Spinal cord (tissue), 10 donors: ENCODE results near the gene ZNF524. TPM values are rescaled to one million over a fixed set of nuclear protein-coding genes. Genes with fewer than 3 reads are reported as not detected.

Source experiments
- DNase-seq, 6 donors: peaks; one replicate each; pipeline versions ENCODE4 v3.0.0 to v3.0.0-alpha.2; 2013 to 2015; ENCODE audit warnings: low spot score in 6 of 6, low read depth in 4 of 6
- H3K27ac ChIP-seq: one replicate; pipeline ENCODE4 v1.5.1; 2013; ENCODE audit warnings: low read depth, low read length, control low read depth
- H3K27me3 ChIP-seq: one replicate; pipeline ENCODE4 v1.6.1; 2013; ENCODE audit warnings: low read length; ENCODE audit not compliant: control insufficient read depth, insufficient read depth
- H3K36me3 ChIP-seq: one replicate; pipeline ENCODE4 v1.6.1; 2013; ENCODE audit warnings: low read length; ENCODE audit not compliant: control insufficient read depth, insufficient read depth
- H3K4me1 ChIP-seq: one replicate; pipeline ENCODE4 v1.6.1; 2013; ENCODE audit warnings: low read length; ENCODE audit not compliant: control insufficient read depth, insufficient read depth
- H3K4me3 ChIP-seq: one replicate; pipeline ENCODE4 v1.5.1; 2013; ENCODE audit warnings: low read depth, low read length, control low read depth
- H3K9me3 ChIP-seq: one replicate; pipeline ENCODE4 v1.6.1; 2013; ENCODE audit warnings: low read length; ENCODE audit not compliant: control insufficient read depth, insufficient read depth
- WGBS: methylation state at CpG from one replicate; pipeline ENCODE4 v1.1.5; 2013; ENCODE audit warnings: missing lambda C conversion rate; ENCODE audit not compliant: insufficient coverage; 5-methylcytosine and 5-hydroxymethylcytosine counted together
- polyA plus RNA-seq, 2 donors: library from polyadenylated mRNA; unstranded; fragments of 120-200 nt; gene quantifications; one replicate each; pipeline ENCODE4 v1.2.1, GENCODE V29; 2013; ENCODE audit not compliant: insufficient read length in 2 of 2
- total RNA-seq, 2 donors: library from RNA; depleted of rRNA in 1 of 2; stranded (reverse); fragments of 120-200 nt in 1 of 2; fragments of >200 nt in 1 of 2; gene quantifications; one replicate each; pipeline versions ENCODE4 v1.2.3 to v1.2.4, GENCODE V29; 2013 to 2014
- donor health status: healthy.

ZNF524 gene
- total and polyA plus RNA-seq, 4 donors: 5.1 to 13.6 (median 10.4) TPM

DNA sequence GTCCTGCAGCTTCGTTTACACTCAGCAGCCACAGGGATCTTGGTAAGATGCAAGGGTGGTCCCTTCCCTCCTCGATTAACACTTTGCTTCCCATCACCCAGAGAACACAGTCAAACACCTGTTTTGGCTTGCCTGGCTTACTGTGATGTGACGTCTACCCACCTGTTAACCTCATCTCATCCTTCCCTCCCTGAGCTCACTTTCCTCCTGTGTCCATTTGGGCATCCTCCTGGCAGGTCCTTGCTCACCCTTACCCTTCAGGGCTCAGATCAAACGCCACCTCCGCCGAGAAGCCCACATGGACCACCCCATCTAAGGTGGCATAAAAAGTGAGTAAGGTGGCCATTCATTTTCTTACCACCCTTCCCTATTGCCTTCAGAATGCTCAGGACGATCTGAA is 10.0 kb upstream of the ZNF524 start:
- H3K4me1 ChIP-seq: peaks cover 27% of the 10 kb centered on the region
- no peaks in the 10 kb centered on the region for H3K9me3 ChIP-seq
- WGBS: 55% methylated on average over 7 of the region's 7 CpGs
- H3K4me3 ChIP-seq: no peak overlapping the region
- DNase-seq: no peak
- peaks cover 34% of the 10 kb centered on the region for H3K36me3 ChIP-seq
- no peak overlapping the region for H3K27ac ChIP-seq
- H3K27me3 ChIP-seq: no peaks in the 10 kb centered on the region

GRCh38 chr19:55590617-55591016 is 9.5 kb upstream of the ZNF524 start:
- H3K27ac ChIP-seq: no peak overlapping the region
- no peak overlapping the region for H3K4me3 ChIP-seq
- WGBS: 100% methylated on average over 1 of the region's 10 CpGs

DNA sequence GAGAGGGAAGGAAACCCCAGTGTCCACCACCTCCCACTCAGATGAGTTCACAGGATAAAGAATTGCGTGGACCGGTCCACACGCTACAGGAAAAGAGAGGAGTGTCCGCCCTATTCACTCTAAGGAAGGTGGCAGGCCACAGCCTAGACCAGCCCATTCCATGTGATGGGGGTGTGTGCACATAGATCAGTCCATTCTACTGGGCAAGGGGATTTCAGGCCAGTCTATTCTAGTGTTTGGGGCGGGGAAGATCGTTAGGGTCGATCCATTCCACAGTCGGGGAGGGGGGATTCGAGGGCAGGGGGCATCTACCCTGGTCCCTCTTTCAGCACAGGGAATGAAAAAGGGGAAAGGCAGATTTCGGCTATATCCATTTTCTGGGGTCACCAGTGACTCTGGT is 8.5 kb upstream of the ZNF524 start:
- Histone ChIP-seq H3K4me3 (no peak overlapping the region), H3K4me1 (peaks cover 14% of the 10 kb centered on the region), H3K36me3 (peaks cover 47% of the 10 kb centered on the region), H3K9me3 (no peaks in the 10 kb centered on the region), H3K27me3 (no peaks in the 10 kb centered on the region), H3K27ac (no peak overlapping the region)
- 64% methylated on average over 5 of the region's 10 CpGs for WGBS
- peak in 1 of 6 donors; percentile 27 for DNase-seq

More at GRCh38 chr19:55590617-55591016, 9.5 kb upstream of the ZNF524 start:
- Histone ChIP-seq H3K4me1 (peaks cover 23% of the 10 kb centered on the region), H3K27me3 (no peaks in the 10 kb centered on the region), H3K36me3 (peaks cover 39% of the 10 kb centered on the region), H3K9me3 (no peaks in the 10 kb centered on the region)
- no peak for DNase-seq

- Histone ChIP-seq H3K4me3 (no peak overlapping the region), H3K27me3 (no peaks in the 10 kb centered on the region), H3K9me3 (no peaks in the 10 kb centered on the region), H3K27ac (no peak overlapping the region), H3K4me1 (peaks cover 4% of the 10 kb centered on the region), H3K36me3 (peaks cover 53% of the 10 kb centered on the region)
- no peak for DNase-seq
- whole genome bisulfite sequencing: 80% methylated on average over 73 of the region's 73 CpGs
Measured at GRCh38 chr19:55592391-55593090, 7.5 kb upstream of the ZNF524 start.

DNA sequence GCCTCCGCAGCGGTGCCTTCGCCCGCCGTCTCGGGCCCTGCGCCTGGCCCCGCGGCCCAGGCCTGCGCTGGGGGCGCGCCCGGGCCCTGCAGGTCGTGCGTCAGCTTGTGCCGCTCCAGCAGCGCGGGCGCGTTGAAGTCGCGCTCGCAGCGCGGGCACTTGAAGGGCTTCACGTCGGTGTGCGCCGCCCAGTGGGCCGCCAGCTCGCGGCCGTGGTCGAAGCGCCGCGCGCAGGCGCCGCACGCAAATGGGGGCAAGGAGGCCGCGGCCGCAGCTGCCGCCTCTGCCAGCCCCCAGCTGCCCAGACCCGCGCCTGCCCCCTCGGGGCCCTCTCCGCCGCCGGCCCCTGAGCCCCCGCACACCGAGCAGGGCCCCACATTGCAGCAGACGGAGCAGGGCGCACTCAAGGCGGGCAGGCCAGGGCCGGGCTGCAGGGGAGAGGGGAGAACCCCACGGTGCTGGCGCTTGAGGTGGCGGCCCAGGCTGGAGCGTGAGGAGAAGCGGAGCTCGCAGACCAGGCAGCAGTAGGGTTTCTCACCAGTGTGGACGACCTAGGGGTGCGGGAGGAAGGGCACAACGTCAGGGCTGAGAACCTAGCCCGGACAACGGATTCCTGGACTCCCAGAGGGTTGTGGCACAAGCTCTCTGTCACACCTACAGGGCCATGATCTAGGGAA is 6.9 kb upstream of the ZNF524 start:
- WGBS: 67% methylated on average over 68 of the region's 68 CpGs
- H3K27me3 ChIP-seq: no peaks in the 10 kb centered on the region
- H3K4me1 ChIP-seq: no peaks in the 10 kb centered on the region
- H3K27ac ChIP-seq: no peak overlapping the region
- H3K9me3 ChIP-seq: no peaks in the 10 kb centered on the region
- no peak overlapping the region for H3K4me3 ChIP-seq
- no peak for DNase-seq
- H3K36me3 ChIP-seq: peaks cover 59% of the 10 kb centered on the region

DNA sequence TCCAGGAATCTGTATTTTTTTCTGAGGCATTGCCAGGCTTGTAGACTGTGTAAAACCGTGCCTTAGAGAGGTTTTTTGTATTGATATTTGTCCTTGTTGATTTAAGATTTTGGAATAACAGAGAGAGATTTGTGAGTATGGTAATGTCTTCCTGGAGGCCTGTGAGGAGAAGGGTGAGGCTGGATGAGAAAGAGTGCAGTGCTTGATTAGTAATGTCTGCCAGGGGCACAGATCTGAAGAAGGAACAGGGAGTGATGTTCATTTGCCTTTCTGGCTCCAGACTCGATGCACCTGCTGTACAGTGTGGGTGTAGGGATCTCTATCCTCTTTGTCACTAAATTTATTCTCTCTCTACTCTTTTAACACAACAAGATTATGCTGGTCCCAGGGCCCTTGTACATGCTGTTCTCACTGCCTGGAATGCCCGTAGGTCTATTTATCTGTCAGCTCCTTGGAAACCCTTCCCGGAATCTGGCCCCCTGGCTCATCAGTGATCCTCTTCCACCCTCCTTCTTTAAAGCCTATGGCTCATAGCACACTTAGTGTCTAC is 5.0 kb upstream of the ZNF524 start:
- WGBS: 85% methylated on average over 3 of the region's 4 CpGs
- DNase-seq: no peak
- Histone ChIP-seq H3K9me3 (no peaks in the 10 kb centered on the region), H3K4me3 (no peak overlapping the region), H3K27ac (no peak overlapping the region), H3K27me3 (no peaks in the 10 kb centered on the region), H3K36me3 (peaks cover 59% of the 10 kb centered on the region), H3K4me1 (peaks cover 3% of the 10 kb centered on the region)

GRCh38 chr19:55596304-55596703 is 3.8 kb upstream of the ZNF524 start:
- WGBS: 100% methylated on average over 3 of the region's 3 CpGs
- Histone ChIP-seq H3K36me3 (peaks cover 57% of the 10 kb centered on the region), H3K27me3 (no peaks in the 10 kb centered on the region), H3K4me1 (peaks cover 10% of the 10 kb centered on the region), H3K27ac (no peak overlapping the region), H3K4me3 (no peak overlapping the region), H3K9me3 (no peaks in the 10 kb centered on the region)
- no peak for DNase-seq

- H3K9me3 ChIP-seq: no peaks in the 10 kb centered on the region
- no peak for DNase-seq
- H3K4me1 ChIP-seq: peaks cover 10% of the 10 kb centered on the region
- no peaks in the 10 kb centered on the region for H3K27me3 ChIP-seq
- H3K4me3 ChIP-seq: no peak overlapping the region
- H3K36me3 ChIP-seq: peaks cover 52% of the 10 kb centered on the region
- WGBS: 97% methylated on average over 21 of the region's 30 CpGs
- no peak overlapping the region for H3K27ac ChIP-seq
Measured at GRCh38 chr19:55597501-55597921, 2.6 kb upstream of the ZNF524 start.

- H3K27ac ChIP-seq: no peak overlapping the region
- no peaks in the 10 kb centered on the region for H3K27me3 ChIP-seq
- 87% methylated on average over 8 of the region's 9 CpGs for WGBS
- no peak overlapping the region for H3K4me3 ChIP-seq
- H3K36me3 ChIP-seq: peaks cover 53% of the 10 kb centered on the region
- H3K4me1 ChIP-seq: peaks cover 10% of the 10 kb centered on the region
- no peak for DNase-seq
- no peaks in the 10 kb centered on the region for H3K9me3 ChIP-seq
Measured at GRCh38 chr19:55598034-55598433, 2.1 kb upstream of the ZNF524 start.
